Lung microvascular endothelial cell (primary cell): ENCODE data around the gene PCSK6. TPM values are rescaled to one million over a fixed set of nuclear protein-coding genes. Genes with fewer than 3 reads are reported as not detected.
"Not testable (repeated sequence)": the region's sequence is repeated elsewhere in the genome, so short reads cannot be mapped to it uniquely, and the experiment has no call there.

Experiments
- DNase-seq, 2 donors: peaks; one replicate each; pipeline versions ENCODE4 v3.0.0 to v3.0.0-alpha.2; 2010; ENCODE audit warnings: low read depth in 2 of 2
- total RNA-seq: library from RNA; depleted of rRNA; stranded (reverse); fragments of >200 nt; gene quantifications from 2 replicates; pipeline ENCODE4 v1.2.1, GENCODE V29; 2014

The PCSK6 gene
- total RNA-seq, 1 donor from 2014 or later: 38.9 TPM

DNA sequence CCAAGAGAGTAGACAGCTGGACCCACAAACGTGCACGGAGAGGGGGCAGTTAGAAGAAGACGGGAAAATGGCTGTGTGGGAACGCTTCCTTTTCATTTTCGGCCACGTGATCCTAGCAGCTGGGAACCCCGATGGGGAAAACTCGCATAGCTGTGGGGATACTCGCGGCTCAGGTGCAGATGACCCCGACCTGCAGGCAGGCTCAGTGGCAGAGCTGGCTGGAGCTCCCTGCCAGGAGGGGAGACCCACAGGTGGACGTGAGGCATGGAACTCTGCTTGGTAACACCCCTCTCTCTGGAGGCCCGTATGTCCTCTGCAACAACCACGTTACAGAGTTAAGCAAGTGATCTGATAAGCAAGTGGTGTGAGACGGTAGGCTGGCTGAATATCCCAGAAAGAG is 109.9 kb downstream of the PCSK6 start:
- DNase-seq: no peak

DNA sequence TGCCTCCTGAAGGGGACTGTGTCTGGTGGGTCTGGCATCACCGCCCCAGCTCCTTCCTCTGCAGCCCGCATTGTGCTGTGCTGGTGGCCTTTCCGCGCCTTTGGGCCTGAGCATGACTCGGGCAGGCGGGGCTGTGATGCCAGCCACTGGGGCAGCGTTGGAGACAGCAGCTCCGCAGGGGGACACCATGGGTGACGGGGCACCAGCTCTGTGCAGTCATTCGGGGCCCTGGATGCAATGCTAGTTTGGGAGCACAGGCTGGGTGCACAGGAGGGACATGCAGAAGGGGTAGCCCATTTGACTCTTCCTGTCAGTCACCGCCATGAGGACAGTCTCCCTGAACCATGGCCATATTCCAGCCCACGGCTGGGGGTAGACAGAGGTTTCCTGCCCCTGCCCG is 110.6 kb downstream of the PCSK6 start:
- no peak for DNase-seq

DNA sequence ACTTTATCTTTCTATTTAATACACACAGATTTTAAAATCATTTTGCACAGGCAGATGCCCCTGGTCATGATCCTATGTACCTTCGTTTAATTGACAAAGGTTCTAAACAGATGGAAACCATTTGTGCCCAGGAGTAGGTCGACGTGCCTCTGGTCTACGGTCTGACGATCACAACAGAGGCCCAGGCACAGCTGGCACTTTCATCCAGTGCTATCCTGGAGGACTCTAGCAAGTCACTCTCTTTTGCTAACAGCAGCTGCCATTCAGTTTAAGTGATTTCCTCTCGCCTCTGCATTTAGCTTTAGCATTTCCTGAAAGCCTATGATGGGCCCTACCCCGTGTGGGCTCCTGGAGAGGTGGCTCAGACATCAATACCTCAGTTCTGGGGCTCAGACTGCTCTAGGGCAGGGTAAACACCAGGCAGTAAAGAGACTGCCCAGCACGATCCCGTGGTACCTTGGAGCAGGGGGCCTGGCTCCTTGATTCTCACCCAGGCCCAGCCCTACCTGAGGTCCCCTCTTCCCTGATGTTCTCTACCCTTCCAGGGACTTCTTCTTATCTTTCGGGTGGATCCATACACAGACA is 111.2 kb downstream of the PCSK6 start:
- DNase-seq: no peak

DNA sequence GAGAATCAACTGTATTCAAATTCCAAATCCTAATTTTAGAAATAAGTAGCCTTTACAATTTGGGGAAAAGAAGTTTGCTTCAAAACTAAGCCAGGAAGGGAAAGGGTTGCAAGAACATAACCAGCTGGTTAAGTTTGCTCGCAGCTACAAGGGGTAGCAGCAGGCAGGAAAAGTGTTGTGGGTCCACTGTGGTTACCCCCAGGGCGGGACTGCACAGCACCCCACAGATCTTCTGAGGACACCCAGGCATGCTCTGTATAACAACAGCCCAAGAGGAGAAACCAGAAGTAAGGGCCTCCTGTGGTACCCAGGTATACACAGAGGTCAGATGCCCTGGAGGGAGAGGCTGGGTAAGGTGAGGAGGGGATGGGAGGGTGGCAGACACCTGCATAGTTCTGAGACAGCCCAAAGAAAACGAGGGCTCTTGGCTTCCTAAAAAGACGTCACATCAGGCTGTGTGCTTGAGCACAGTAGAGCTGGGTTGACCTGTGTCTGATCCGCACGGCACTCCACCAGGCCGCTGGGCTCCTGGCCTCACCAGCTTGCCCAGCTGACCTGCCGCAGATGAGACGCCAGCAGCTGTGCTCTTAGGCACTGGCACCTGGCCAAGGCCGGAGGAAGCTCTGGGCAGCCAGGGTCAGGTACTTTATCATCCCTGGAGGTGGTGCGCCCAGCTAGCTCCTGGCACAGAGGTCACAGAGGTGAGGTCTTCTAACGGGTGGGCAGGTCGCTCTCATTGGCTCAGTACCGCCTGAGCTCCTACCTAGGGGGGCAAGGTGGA is 112.7 kb downstream of the PCSK6 start:
- DNase-seq: no peak

DNA sequence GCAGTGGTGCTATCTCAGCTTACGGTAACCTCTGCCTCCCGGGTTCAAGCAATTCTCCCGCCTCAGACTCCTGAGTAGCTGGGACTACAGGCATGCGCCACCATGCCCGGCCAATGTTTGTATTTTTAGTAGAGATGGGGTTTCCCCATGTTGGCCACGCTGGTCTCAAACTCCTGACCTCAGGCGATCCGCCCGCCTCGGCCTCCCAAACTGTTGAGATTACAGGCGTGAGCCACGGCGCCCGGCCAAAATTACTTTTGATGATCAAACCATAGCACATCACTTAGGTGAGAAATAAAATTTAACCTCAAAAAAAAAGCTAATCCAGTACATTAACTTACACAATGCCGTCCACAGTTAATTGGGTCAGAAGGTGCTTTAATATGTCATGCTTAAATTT is 114.5 kb downstream of the PCSK6 start:
- not testable (repeated sequence) for DNase-seq

DNA sequence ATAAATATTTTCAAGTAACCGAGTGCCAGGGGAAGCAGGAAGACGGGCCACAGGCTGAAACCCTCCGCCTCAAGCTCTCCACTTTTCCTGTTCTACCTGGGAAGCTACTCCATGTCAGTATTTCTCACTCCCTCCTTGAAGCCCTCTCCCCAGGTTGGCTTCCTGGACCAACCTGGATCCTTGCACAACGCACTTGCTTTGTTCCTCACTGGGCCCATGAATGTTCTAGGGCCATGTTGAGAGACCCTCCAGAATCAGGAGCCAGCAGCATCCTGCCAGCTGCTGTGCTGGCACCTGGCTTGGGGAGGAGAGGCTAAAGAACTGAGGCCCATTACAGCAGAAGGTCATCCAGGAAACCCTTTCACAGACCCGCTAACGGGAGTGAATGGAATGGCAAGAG is 115.2 kb downstream of the PCSK6 start:
- no peak for DNase-seq

DNA sequence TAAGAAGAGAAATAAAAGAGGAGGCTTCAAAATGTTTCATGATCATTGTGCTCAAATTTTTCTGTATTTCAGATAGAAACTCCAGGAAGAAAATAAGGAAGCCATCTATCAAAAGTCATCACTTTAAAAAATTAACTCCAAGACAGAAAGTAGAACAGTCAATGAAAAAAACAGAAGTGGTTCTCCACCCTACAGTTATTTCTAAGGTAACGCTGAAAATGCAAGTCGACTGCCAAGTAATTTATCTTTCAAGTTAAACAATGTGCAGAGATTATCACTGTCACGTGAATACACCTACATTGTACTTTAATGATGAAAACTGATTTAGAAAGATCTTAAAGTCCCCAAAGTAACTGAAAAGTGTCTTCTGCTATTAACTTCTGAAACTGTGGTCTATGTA is 115.9 kb downstream of the PCSK6 start:
- no peak for DNase-seq

DNA sequence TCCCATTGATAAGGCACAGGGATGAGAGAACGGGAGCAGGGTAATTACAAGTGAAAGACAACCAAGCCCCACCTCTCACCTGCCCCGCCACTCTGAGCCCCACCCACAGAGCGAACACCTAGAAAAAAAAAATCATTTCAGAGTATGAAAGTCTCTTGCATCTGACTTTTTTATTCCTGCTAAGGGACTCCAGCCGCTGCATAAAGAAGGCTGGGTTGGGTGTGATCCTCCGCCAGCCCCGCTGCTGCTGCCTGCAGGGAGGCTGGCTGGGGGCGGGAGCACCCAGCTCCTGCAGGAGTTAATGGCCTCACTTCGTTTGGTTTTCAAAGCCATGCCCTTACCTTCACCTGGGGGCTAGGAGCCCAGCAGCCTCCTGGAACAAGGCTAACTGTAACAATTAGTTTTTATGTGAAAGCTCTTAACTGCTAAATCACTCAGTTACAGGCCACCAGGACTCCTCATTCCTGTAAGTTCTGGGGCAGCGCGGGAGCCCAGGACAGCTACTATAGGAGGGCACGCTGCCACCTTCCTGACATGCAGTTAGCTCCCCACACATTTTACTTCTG is 116.5 kb downstream of the PCSK6 start:
- no peak for DNase-seq

DNA sequence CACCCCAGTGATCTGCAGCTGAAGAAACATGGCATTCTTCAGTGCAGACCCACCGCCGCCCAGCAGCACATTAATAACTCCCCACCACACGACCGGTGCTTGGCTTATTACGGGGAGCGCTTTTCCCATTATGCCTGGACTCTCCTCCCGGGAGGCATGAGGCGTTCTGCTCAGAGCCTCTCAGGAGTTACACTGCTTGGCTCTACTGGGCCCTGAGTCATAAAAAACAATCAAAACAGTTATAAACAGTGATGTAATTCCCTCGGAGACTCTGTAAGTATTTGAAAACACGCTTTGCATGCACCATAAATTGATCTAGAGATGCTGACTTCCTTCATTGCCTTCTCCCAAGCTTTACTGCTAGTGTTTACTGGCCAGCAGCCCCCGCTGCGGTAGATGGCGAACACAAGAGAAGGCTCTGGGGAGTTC is 117.3 kb downstream of the PCSK6 start:
- no peak for DNase-seq

DNA sequence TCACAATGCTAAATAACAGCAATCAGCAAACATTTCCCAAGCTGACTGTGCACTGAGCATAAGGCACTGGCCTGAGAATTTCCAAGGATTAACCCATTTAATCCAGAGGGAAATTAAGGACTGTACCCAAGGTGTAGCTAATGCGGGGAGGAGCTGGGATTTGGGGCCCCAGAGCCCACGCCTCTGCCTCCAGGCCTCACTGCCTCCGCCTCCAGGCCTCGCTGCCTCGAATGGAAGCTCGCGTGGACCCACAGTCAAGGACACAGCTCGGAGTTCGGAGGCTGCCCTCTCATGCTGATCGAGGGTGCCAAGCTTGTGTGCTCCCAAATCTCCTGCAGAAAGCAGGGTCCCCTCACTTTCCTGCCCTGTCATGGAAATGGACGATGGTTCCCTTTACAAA is 118.0 kb downstream of the PCSK6 start:
- DNase-seq: no peak

DNA sequence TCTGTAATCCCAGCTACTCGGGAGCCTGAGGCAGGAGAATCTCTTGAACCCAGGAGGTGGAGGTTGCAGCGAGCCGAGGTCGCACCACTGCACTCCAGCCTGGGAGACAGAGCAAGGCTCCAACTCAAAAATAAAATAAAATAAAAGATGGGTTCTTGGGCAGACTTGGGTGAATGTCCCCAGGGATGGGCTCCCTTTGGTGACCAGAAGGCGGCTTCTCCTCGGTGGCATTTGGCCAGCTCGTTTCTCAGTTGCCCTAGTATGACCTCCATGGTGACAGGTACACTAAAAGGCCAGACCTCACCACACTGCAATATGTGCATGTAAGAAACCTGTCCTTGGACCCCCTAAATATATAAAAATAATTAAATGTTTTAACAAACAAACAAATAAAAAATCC is 118.4 kb downstream of the PCSK6 start:
- no peak for DNase-seq

DNA sequence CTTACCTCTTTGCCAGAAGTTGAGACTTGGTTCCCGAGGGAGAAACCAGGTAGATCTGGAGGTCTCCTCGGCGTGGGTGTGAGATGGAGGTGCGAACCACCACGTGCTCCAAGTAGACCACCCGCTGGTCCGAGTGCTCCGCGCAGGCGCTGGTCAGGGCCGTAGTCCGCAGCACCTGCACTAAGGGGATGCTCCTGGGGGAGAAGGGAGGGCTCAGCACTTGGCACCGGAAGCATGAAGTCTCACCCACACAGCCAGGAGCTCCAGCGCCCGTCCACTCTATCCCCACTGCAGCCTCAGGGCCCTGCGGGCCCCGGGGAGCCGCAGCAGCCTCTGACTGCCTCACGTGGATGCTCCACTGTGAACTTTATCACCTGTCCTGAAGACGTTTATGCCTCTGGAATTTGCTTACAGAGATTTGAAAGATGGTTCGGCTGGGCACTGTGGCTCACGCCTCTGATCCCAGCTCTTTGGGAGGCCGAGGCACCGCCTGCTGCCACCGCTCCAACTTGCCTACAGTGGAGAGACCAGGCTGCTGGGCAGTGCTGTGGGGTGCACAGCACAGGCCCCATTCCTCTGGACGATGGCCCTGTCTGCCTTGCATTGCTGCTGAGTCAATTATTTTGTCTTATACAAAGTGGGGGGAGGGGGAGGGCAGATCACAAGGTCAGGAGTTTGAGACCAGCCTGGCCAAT is 119.0 kb downstream of the PCSK6 start:
- DNase-seq: no peak

DNA sequence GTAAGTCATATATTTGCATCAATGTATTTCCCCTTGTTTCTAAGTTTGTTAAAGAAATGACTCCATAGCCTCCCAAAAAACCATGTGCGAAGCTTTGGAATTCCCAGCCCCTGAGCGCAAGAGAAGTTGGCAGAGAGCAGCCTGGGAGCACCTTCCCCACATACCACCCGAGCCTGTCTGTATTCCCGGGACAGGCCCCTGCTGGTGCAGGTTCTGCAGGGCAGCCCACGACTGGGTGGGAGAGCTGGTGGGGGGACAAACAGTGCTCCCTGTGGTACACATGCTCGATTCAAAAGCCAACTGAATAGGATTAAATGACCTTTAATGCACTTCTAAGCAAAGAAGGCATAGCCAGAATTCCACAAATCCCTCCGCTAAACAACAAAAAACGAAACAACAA is 119.8 kb downstream of the PCSK6 start:
- DNase-seq: no peak

DNA sequence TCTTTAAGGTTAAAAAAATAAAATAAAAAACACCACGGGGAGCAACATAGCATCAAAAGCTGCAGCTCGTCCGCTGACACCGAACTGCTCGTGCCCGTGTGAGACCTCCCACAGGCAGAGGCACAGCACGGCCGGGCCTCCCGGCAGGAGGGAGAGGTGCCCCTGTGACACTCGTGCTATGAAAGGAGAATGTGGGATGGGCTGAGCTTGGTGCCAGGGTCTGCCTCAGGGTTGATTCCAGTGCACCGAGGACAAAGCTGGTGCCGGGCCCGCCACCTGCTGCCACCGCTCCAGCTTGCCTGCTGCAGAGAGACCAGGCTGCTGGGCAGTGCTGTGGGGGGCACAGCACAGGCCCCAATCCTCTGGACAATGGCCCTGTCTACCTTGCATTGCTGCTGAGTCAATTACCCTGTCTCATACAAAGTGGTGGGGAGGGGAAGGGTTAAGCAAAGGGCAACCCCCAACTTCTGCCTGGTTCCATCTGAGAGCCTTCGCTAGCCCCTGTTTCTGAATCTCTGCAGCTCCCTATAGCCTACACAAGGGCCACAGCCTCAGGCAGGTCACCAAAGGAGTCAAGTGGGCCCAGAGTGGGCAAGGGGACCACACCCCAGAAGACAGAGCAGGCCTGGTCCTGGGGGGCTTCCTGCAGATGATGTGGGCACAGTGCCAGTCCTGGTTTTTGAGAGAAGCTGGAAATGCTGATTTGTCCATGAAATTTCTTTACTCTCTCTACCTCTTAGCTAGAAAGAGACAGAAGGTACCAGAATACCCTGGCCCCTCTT is 120.5 kb downstream of the PCSK6 start:
- DNase-seq: no peak

DNA sequence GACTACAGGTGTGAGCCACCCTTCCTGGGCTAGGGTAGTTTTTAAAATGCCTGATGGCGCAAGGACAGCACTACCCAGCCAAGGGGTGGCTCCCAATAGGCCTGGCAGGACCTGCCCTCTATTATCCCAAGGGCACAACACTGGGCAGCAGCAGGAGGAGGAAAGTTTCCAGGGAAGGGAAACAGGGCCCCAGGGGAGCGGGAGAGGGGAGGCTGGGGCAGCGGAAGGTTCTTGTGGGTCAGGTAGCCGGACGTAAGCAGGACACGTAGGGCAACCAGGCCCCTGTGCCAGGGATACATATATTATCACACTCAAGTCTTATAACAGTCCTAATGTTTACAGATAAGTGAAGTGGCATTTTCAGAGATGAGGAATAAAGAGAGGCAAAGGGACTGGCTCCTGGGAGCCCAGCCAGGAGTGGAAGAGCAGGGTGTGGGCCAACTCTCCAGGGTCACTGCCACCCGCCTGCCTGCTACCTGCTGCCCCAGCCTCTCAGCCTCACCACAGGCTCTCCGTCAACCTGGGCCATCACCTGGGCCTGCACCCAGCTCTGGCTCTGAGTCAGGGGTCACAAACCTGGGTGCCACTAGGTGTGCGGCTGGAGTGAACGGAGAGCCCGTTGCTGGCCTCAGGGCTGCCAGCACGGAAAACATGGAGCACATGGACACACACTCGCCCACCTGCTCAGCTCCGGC is 121.3 kb downstream of the PCSK6 start:
- DNase-seq: no peak

DNA sequence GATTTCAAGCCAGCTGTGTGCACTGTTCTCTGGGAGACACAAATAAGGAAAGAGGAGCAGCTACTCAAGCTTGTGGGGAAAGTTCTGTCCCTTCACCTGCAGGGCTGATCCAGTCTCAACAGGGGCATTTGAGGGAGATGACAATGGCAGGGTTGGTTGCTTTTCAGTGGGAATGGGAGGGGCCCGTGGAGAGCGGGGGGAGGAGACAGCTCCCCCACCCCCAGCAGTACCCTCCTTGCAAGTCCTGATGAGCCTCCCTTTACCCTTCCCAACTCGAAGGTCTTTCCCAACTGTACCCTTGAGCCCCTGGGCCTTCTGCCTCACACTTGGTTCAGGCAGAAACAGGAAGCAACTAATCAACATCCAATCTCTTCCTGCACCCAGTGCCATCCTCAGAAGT is 122.7 kb downstream of the PCSK6 start:
- no peak for DNase-seq

DNA sequence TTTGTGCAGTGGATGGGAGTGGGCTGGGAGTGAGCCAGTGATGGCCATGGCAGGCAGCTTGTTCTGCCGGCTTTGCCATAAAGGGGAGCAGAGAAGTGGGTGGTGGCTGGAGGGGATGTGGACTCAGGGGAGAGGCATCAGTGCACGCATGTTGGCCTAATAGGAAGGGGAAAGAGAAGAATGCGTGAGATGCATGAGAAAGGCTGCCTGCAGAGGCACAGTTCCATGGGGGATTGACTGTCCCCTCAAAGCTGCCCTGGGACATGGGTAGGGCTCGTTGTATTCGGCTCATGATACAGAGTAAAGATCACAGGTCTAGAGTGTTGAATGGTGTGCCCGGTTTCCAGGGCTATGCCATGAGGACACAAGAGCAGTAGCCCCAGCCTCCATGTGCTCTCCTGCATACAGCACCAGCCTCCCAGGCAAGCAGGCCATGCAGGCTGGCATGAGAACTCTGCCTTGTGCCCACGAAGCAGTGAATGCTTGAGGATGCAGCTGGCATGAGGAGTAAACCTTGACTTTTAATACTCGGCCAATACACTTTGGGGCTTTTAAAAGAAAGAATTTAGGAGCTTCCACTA is 126.4 kb downstream of the PCSK6 start:
- DNase-seq: no peak

DNA sequence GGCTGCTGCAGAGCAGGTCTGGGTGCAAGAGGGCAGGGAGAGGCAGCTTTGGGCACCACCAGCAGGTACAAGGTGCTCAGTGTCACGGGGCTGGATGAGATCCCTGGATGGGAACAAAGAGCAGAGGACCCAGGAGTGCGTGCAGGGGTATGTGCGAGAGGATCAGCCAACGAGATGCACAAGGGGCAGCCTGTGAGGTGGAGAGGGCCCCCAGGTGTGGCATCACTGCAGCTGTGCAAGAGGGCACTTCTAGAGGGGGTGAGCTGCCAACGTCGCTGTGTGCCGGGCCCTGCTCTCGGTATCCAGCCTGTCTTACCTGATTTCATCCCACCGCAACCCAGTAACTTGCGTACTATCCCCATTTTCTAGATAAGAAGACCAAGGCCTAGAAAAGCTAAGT is 127.1 kb downstream of the PCSK6 start:
- no peak for DNase-seq

DNA sequence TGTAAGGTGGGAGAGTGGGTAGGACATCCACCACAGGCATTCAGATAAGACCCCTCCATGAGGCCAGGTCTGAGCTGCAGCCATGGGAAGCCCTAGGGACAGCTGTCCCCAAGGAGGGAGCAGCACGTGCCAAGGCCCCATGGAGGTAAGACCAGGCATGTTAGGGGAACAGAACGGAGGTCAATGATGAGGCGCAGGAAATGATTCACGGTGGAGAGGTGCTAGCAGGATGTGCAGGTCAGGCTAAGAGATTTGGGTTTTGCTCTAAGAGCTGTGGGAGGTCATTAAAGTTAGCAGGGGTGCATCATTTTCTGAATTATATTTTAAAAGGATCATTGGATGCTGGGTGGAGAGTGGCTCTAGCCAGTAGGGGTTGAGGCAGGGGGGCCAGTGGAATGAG is 128.1 kb downstream of the PCSK6 start:
- no peak for DNase-seq

DNA sequence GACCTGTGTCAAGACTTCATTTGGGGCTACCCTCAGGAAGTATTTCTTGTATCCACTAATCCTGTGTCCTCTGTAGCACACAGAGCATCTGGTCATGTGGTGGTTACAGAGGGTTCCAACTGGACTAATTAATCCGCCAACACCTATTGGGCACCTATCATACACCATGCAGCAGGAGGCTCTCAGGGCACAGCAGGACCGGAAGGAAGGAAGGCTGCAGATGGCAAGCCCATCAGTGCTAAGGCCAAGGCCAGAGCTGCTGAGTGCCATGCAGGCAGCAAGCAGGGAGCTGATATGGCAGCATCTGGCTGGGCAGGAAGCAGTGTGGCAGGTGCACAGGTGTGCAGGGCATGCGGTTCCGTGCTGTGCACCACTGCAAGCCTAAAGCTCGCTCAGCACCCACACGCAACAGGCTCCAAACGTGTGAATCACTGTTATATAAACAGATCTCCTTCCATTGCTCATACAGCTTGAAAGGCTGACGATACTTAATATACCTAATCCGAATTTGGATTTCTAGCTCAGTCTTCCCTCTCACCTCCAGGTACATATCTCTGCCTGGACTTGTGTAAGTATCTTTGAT is 130.1 kb downstream of the PCSK6 start:
- peak in 1 of 2 donors; percentile 87 for DNase-seq
